Skeletal muscle cell (primary cell): Measurements from ENCODE around the gene SELPLG.
A peak's percentile ranks its signal among the peaks of the same experiment; 100 is the strongest.
"Not testable (repeated sequence)": the region's sequence is repeated elsewhere in the genome, so short reads cannot be mapped to it uniquely, and the experiment has no call there.

ENCODE experiments used
- DNase-seq: peaks from one replicate; pipeline ENCODE4 v3.0.0-alpha.2; 2010; ENCODE audit warnings: low read depth
- H3K4me3 ChIP-seq: 2 replicates; pipeline ENCODE4 v1.5.1; 2011; ENCODE audit warnings: low read depth, mild to moderate bottlenecking, control low read depth, low read length, moderate library complexity

The SELPLG gene

DNA sequence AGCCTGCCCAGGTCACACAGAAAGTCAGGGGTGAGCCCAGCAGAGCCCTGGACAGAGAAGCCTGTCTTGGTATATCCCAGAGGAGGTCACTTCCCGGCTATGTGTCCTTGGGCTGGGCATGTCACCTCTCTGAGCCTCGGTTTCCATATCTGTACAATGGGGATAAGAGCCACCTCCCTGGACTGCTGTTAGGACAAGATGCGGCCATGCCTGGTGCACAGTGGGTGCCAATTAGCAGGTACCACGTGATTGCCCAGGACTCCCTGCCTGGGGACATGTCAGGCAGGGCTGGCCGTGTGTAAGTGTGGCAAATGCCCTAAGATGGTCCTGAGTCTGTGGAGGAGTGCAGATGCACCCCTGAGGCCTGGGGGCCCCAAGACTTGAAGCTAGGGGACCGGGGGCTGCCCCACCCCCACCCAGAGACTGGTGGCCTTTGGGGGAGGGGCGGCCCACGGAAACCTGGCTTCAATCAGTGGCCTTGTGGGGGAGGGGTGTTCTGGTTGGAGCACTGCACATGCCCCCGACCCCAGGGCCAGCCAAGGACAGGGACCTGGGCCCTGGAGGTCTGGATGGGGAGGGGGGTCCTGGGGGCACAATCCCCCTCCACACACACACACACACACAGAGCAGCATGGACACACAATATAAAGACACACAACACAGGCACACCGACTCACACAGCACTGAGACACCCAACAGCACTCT, 36.7 kb downstream of the SELPLG start:
- peak overlapping the region; percentile 60 for H3K4me3 ChIP-seq
- no peak for DNase-seq

DNA sequence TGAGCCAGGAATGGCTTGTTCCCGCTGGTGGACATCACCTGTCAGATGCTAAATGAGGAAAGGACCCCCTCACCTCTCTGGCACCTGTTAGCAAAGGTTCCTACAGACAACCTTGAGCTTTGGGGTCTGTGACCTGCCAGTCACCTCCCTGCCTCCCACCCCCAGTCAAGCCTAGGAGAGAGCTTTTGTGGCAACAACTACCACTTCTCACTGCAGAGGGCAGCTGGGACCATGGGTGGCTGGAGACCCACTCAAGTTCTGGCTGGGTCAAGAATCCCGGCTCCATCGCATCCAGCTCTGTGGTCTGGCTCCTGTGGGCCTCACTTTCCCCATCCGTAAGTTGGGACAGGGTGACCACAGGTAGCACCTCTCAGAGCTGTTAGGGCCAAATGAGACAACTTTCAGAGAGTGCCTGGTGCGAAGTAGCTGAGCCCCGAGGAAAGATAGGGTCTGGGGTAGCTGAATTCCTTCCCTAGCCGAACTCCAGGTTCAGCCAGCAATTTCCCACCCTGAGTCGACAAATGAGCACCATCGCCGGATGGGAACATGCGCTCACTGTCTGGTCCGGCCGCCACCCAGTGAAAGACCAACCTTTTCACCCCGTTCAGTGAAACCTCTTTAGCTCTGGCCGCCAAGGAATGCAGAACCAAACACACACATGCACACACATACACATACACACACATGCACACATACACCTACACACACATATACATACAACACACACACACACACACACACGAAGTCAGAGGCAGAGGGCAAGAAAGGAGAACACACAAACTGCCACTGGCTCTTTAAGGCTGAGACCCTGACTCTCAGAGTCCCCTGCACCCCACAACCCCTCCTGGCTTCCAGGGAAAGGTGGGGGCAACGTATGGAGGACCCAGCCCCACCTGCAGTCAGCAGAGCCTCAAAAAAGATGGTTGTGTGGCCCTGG, 37.7 kb downstream of the SELPLG start:
- peak overlapping the region; percentile 60 for H3K4me3 ChIP-seq
- DNase-seq: no peak

DNA sequence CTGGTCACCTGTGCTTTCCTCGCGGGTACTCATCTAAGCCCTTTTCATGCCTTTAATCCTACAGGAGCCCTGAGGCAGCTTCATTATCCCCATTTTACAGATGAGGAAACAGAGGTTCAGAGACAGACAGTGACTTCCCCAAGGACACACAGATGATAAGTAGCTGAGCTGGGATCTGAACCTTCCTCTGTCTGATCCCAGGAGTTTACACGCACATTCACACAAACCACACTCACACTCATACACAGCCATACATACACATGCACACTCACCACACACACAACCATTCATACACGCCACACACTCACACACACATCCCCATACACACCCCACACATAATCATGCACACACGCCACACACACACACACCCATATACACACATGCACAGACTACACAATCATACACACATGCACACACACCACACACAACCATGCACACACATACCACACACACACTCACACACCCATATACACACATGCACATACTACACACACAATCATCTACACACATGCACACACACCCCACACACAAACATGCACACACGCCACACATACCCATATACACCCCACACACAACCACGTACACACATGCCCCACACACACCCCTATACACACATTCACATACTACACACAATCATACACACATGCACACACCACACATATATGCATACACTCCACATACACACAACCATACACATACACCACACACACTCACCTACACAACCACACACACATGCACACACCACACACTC, 38.6 kb downstream of the SELPLG start:
- DNase-seq: no peak
- peak overlapping the region; percentile 60 for H3K4me3 ChIP-seq

DNA sequence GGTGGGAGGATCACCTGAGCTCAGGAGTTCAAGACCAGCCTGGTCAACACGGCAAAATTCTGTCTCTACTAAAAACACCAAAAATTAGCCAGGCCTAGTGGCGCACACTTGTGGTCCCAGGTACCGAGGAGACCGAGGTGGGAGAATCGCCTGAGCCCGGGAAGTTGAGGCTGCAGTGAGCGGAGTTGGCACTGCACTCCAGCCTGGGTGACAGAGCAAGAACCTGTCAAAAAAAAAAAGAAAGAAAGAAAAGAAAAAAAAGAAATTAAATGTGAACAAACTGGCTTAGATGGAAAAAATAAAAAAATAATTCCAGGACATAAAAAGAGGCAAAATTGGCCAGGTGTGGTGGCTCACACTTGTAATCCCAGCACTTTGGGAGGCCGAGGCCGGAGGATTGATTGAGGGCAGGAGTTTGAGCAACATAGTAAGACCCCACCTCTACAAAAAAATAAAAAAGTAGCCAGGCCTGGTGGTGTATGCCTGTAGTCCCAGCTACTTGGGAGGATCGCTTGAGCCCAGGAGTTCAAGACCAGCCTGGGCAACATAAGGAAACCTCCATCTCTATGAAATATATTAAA, 39.3 kb downstream of the SELPLG start:
- no peak for DNase-seq
- no peak overlapping the region for H3K4me3 ChIP-seq

DNA sequence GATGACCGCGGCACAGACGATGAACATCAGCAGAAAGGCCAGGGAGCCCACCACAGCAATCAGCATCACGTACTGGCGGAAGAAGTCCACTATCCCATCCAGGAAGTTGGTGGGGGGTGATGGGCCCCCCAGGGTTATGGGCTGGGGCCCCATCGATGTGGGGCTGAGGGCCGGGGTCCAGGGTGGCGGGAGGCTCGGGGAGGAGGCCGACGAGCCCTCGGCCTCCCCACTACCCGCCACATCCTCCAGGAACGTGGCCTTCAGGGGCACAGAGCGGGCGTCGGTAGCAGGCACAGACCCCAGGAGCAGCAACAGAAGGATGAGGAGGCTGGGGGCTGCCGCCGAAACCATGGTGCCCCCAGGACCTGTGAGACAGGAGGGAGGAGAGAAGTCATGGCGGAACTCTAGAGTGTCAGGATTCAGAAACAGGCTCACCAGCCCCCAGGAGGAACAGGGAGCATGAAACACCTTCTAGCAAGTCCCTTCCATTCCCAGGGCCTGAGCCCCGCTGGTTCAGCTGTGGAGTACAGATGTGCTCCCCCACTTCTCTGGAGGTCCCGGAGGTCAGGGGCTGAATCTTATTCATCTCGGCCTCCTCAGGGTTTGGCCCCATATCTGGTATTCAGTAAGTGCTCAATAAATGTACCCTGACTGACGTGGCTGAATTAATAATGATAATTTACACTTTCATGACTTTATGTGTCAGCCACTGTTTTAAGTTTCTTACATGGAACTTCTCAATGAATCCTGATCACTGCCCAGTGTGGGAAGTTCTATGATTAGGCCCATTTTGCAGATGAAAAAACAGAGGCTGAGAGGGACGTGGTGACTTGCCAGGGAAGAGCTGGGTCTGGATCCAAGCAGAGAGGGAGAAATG, 41.4 kb downstream of the SELPLG start:
- DNase-seq: no peak
- H3K4me3 ChIP-seq: no peak overlapping the region

DNA sequence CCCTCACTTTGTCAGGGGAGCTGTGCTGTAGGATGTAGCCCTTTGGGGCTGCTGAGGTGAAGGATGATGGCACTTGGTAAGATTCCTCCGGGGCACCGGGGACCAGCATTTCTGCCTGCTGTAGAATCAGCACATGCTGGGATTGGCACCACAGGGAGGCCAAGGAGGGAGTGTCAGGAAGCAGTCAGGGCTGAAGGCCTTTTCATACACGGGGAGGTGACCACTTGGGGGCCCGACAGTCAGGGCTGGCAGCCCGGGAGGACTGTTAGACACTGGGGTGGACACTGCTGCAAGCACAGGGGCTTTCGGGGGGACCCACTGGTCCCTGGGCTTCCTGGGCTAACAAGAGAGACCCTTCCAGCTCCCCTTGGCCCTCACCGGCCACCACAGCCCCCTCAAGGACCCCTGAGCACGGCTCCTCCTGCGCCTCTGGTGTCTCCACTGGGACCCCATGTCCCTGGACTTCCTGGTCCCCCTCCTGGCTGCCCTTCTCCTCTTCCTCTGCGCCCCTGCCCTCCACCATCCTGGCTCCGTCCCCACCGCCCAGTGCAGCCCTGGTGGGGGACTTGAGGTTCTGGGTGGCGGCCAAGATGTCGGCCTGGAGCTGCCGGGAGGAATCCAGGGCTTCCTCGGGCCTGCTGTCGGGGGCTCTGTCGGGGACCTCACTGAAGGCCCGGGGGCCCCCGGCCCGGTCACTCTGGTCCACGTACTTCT, 42.3 kb downstream of the SELPLG start:
- H3K4me3 ChIP-seq: no peak overlapping the region
- no peak for DNase-seq

DNA sequence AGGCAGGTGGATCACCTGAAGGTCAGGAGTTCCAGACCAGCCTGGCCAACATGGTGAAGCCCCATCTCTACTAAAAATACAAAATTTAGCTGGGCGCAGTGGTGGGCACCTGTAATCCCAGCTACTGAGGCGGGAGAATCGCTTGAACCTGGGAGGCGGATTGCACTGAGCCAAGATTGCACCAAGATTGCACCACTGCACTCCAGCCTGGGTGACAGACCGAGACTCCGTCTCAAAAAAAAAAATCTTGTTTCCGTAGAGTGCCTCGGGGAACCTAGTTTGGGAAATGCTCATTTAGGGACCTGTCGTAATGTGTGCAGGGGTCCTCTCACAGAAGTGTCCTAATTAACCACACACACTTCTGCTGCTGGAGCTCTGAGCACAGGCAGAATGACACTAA, 43.2 kb downstream of the SELPLG start:
- not testable (repeated sequence) for H3K4me3 ChIP-seq, DNase-seq

DNA sequence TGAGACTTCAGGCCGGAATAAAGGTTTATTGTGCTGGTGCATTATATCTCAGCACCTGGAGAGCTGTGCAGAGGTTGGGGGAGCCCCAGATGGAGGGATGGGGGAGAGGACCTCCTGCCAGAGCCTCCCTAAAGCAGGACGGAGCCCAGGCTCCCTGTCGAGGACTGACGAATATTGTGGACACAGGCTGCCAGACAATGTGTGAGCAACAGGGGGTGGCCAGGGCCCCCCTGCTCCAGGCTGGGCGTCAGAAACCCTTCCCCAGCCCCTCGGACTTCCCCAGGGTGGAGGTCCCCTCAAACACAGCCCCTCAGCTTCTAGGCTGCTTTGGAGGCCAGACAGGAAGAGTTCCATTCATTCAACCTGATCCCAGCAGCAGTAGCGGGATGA, 43.9 kb downstream of the SELPLG start:
- DNase-seq: no peak
- no peak overlapping the region for H3K4me3 ChIP-seq

DNA sequence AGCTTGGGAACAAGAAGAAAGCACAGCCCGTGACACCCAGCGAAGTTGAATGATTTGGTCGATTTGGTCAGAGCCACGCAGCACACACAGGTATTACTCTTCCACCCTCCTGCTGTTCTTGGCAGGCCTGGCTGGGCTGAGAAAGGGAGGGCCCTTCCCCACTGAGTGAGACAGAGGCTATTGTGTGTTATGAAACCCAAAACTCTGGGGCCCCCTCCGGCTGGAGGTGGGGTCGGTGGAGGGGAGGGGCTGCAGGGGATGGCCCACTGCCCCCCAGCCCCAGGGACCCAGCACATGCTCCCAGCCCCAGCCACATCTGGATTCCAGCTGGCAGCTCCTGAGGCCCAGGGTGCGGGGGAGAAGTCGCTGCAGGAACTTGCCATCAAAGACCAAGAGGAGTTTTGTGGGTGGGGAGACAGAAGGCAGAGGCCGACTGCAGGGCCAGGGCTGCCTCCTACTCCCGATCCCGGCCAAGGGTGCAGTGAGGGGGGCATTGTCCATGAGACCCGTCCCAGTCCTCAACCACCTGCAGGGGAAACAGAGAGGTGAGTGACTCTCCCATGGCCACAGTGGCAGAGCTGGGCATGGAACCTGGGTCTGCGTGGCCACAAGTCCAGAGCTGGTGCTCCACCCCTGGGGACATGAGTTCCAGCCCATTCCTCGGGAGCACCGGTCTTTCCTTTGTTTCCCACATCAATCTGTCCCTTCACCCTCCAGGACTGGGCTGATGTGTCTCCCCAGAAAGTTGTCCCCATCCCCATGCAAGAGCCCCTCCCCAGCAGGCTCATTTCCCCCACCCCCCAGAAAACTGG, 44.5 kb downstream of the SELPLG start:
- no peak for DNase-seq
- no peak overlapping the region for H3K4me3 ChIP-seq

DNA sequence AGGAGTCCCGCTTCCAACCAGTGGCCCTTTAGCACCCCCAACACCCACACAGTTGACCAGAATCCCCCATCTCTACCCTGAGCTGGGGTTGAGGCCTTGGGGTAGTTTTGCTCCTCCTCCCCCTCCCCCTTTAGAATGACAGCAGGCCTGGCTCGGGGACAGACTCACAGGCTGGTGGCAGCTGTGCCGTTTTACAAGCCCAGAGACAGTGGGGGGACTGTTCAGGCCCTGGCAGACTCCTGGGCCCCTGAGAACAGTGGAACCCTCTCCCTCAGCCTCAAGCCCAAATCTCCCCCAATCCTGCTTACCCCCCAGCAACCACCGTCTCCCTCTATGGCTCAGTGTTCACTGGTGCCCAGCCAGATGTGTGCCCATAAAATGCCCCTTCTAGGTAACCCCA, 45.9 kb downstream of the SELPLG start:
- no peak overlapping the region for H3K4me3 ChIP-seq
- no peak for DNase-seq

DNA sequence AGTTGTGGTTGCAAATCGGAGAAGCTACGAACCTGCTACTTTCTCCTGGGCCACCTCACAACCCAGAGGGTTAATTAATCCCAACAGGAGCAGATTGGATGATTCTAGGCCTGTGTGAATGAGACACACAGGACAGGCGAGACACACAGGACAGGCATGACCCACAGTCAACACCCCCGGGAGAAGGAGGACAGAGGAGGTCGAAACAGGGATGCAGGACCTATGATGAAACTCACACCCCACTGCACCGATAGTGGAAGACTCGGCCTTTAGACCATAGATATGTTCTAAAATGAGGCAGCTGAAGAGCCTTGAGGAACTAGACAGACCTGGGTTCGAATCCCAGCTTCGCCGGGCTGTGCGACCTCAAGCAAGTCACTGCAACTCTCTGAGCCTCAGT, 47.4 kb downstream of the SELPLG start:
- no peak for DNase-seq
- no peak overlapping the region for H3K4me3 ChIP-seq

DNA sequence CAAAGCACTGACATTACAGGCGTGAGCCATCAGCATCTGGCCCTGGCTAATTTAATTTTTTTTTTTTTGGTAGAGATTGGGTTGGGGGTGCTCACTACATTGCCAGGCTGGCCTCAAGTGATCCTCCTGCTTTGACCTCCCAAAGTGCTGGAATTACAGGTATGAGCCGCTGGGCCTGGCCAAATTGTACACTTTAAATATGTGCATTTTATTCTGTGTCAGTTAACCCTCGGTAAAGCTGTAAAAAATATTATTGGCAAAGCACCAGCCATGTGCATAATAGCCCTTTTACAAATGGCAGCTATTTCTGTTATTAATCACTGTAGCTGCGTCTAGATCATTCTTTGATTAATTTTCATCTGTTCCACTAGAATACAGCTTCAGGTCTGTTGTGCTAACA, 47.8 kb downstream of the SELPLG start:
- H3K4me3 ChIP-seq: no peak overlapping the region
- DNase-seq: no peak

DNA sequence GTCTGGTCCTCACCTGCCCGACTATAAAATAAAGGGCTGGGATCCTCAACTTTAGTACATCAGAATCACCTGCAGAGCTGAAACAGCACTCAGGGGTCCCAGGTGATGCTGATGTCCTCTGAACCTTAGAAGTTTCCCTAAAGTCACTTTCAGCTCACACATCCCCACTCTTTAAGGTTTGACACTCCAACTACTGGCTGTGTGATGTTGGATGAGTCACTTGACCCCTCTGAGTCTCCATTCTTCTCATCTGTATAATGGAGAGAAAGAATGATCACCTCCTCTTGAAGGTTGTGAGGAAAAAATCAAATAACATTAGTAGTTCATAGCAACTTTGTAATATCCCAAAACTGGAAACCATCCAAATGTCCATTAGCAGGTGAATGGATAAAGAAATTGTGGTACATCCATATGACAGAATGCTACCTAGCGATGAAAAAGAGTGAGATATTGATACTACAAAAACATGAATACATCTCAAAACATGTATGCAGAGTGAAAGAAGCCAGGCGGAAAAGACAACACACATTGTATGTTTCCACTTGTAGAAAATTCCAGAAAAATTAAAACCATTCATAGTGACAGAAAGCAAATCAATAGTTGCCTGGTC, 49.1 kb downstream of the SELPLG start:
- H3K4me3 ChIP-seq: no peak overlapping the region
- no peak for DNase-seq

DNA sequence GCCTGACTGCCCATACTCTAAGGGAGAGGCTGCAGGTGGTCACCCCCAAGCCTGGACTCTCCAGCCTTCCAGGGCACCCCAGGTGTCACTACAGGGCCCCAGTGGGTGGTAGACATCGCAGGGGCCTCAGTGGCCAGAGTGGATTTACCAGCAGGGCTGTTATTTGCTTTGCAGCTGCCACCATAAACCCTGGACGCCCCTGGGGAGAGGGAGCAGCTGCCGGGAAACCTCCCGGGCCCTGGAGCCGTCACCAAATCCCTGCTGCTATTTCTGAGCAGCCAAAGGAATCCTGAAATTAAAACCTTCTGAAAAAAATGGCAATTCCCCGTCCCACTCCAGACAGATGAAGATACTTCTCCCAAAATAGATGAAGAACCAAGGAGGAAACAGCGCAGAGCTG, 49.7 kb downstream of the SELPLG start:
- DNase-seq: no peak
- no peak overlapping the region for H3K4me3 ChIP-seq

DNA sequence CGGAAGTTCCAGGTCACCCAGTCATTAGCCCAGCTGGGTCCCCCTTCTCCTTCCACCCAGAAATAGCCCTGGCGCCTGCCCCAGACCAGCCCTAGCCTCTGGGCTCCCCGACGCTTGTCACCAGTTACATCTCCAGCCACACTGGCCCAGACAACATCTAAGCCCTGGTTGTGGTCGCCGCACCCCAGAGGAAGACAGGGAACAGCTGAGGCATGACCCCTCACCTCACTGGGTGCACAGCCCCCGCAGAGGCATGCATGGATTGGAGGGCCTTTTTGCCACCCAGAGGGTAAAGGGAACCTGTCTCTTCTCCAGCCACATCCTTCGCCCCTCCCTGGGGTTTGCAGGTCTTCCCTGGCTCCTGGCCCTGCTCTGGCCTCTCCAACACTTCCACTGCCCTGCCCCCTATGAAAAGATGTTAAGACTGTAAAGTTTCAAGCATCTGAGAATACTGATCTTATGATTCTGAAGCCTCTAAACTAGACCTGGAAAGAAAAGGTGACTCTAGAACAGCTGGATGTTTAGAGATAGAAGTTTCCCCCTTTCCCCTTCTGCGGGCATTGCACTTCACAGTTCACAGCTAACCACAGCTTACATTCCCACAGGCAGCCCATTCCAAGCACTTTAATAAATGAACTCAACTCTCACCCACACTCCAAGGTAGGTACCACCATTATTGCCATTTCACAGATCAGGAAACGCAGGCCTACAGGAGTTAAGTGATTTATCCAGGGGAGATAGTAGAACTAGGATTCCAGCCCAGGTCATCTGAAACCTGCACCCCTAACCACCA, 50.5 kb downstream of the SELPLG start:
- H3K4me3 ChIP-seq: no peak overlapping the region
- DNase-seq: no peak

DNA sequence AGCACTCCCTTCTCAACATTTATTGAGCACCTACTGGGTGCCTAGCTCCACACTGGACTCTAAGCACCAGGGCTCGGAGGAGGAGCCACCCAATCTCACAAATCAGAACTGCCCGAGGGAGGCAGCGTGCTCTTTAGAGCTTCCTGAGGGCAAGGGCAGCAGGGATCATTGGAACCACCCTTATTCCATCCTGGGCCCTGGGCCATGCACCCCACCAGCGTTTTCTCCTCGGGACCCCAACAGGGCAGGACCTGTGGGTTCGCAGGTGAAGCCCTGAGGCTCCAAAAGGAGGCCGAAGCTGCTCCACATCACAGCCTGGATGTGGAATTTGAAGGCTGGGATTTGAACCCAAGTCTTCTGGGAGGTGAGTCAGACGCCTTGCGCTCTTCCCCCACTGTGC, 51.2 kb downstream of the SELPLG start:
- no peak overlapping the region for H3K4me3 ChIP-seq
- no peak for DNase-seq
